GM12878 (cell line): ENCODE measurements around the gene CHODL. TPM values are rescaled to one million over a fixed set of nuclear protein-coding genes. Genes with fewer than 3 reads are reported as not detected.

Source experiments
- ATAC-seq: fragments of 200-7000 bp; cut with Tn5 transposase; 3 replicates; pipeline ENCODE4 v1.9.1; 2020; ENCODE audit warnings: mild to moderate bottlenecking, moderate library complexity
- BruUV-seq: library from RNA; stranded (reverse); fragments of 400-500 nt; replicated peaks from 2 replicates; lab custom pipeline; 2021; lab: Mats Ljungman, UMichigan
- CTCF ChIA-PET: fragments of 300-600 bp; sonication (Branson Sonifier 250); formaldehyde crosslinking; extraction: SDS; loops from one replicate; lab custom pipeline; 2021; ENCODE audit warnings: inconsistent platforms; lab: Yijun Ruan, JAX
- POLR2A ChIA-PET: fragments of 350-600 bp; formaldehyde crosslinking; extraction: SDS; loops from one replicate; lab custom pipeline; 2021; ENCODE audit warnings: inconsistent platforms; lab: Charles Lee
- RAD21 ChIA-PET: fragments of 300-600 bp; sonication (Branson Sonifier 250); formaldehyde crosslinking; loops from one replicate; lab custom pipeline; 2023; ENCODE audit warnings: antibody characterized with exemption; ENCODE audit not compliant: unreplicated experiment; lab: Charles Lee
- SMC1A ChIA-PET: fragments of 300-600 bp; sonication (Branson Sonifier 250); formaldehyde crosslinking; loops from one replicate; lab custom pipeline; 2023; ENCODE audit not compliant: unreplicated experiment, uncharacterized antibody; lab: Charles Lee
- DNase-seq: peaks from one replicate; pipeline ENCODE4 v3.0.0-alpha.2; 2011; ENCODE audit warnings: low read depth, low spot score
- FAIRE-seq: peaks from 3 replicates; lab custom pipeline; 2011; peaks lifted over from hg19 to GRCh38; lab: Jason Lieb, UNC
- H2AFZ ChIP-seq: 2 replicates; pipeline ENCODE4 v1.6.0; 2011; ENCODE audit warnings: low read depth, low read length, control low read depth; ENCODE audit not compliant: control insufficient read depth
- H3K27ac ChIP-seq: 2 replicates; pipeline ENCODE4 v1.5.1; 2011; ENCODE audit warnings: control low read depth; ENCODE audit not compliant: control insufficient read depth, insufficient read depth
- H3K27me3 ChIP-seq, 2 experiments: replicated peaks in 1 of 2; 2 replicates each; pipeline versions ENCODE4 v1.6.0 to v1.6.1; 2011; ENCODE audit warnings: low read length in 1 of 2; ENCODE audit not compliant: control insufficient read depth in 2 of 2, insufficient read depth in 2 of 2
- H3K36me3 ChIP-seq, 2 experiments: 2 replicates each; pipeline ENCODE4 v1.5.1; 2011; ENCODE audit warnings: low read length in 1 of 2; ENCODE audit not compliant: control insufficient read depth in 2 of 2, insufficient read depth in 2 of 2
- H3K4me1 ChIP-seq: 2 replicates; pipeline ENCODE4 v1.6.1; 2011; ENCODE audit warnings: mild to moderate bottlenecking, low read length, moderate library complexity, mixed read lengths; ENCODE audit not compliant: control insufficient read depth, insufficient read depth
- H3K4me2 ChIP-seq: 2 replicates; pipeline ENCODE4 v1.6.0; 2011; ENCODE audit warnings: control low read depth; ENCODE audit not compliant: control insufficient read depth, insufficient read depth
- H3K4me3 ChIP-seq: fragments of 200-600 bp; sonication (generic); 2 replicates; pipeline ENCODE4 v1.5.1; 2016
- H3K79me2 ChIP-seq: 2 replicates; pipeline ENCODE4 v1.6.0; 2011; ENCODE audit warnings: low read length; ENCODE audit not compliant: control insufficient read depth, insufficient read depth
- H3K9ac ChIP-seq: 2 replicates; pipeline ENCODE4 v1.8.0; 2011; ENCODE audit warnings: low read length, control low read depth, mixed read lengths; ENCODE audit not compliant: control insufficient read depth, insufficient read depth
- H3K9me3 ChIP-seq: replicated peaks from 3 replicates; pipeline ENCODE4 v1.5.1; 2011; ENCODE audit warnings: mild to moderate bottlenecking, low read length; ENCODE audit not compliant: control insufficient read depth, insufficient read depth
- H4K20me1 ChIP-seq: 2 replicates; pipeline ENCODE4 v1.6.0; 2011; ENCODE audit not compliant: control insufficient read depth, insufficient read depth
- ATF3 ChIP-seq: IDR thresholded peaks from 2 replicates; pipeline ENCODE4 v1.6.1; 2011; ENCODE audit warnings: low read depth, mild to moderate bottlenecking, low read length, moderate library complexity, borderline replicate concordance; ENCODE audit errors: extremely low read depth
- BMI1 ChIP-seq: fragments of 450-650 bp; IDR thresholded peaks from 2 replicates; pipeline ENCODE4 v1.6.1; 2016; ENCODE audit warnings: mild to moderate bottlenecking, moderate library complexity, borderline replicate concordance
- ETV6 ChIP-seq, 2 experiments: fragments of 450-650 bp in 1 of 2; IDR thresholded peaks in 1 of 2; conservative IDR thresholded peaks in 1 of 2; 2 replicates each; pipeline ENCODE4 v1.6.1; 2014; ENCODE audit warnings: antibody characterized with exemption in 1 of 2, borderline replicate concordance in 1 of 2, low read depth in 1 of 2, mild to moderate bottlenecking in 1 of 2, moderate library complexity in 1 of 2
- KDM1A ChIP-seq: fragments of 200-600 bp; sonication (generic); IDR thresholded peaks from 2 replicates; pipeline ENCODE4 v1.6.1; 2016; ENCODE audit warnings: borderline replicate concordance
- POLR2A ChIP-seq: IDR thresholded peaks from 2 replicates; pipeline ENCODE4 v1.6.1; 2011; ENCODE audit warnings: low read depth, mild to moderate bottlenecking, low read length
- SP1 ChIP-seq: IDR thresholded peaks from one replicate; pipeline ENCODE4 v1.6.1; 2011; ENCODE audit warnings: low read depth, low read length
- SREBF1 ChIP-seq: IDR thresholded peaks from 2 replicates; pipeline ENCODE4 v1.6.1; 2012; ENCODE audit warnings: mild to moderate bottlenecking, low read length
- TCF3 ChIP-seq: IDR thresholded peaks from 2 replicates; pipeline ENCODE4 v1.6.1; 2012; ENCODE audit warnings: low read depth, mild to moderate bottlenecking, low read length, borderline replicate concordance; ENCODE audit not compliant: insufficient read depth
- ZBTB33 ChIP-seq: fragments of 450-650 bp; IDR thresholded peaks from 2 replicates; pipeline ENCODE4 v1.6.1; 2017; ENCODE audit warnings: mild to moderate bottlenecking
- ZNF274 ChIP-seq: IDR thresholded peaks from one replicate; pipeline ENCODE4 v1.8.0; 2011; ENCODE audit not compliant: insufficient read length, insufficient read depth
- ZNF592 ChIP-seq: fragments of 450-650 bp; IDR thresholded peaks from 2 replicates; pipeline ENCODE4 v1.6.1; 2017; ENCODE audit warnings: mild to moderate bottlenecking, moderate library complexity
- WGBS: methylation state at CpG from one replicate; pipeline ENCODE4 v1.1.6; 2016; ENCODE audit warnings: low lambda C conversion rate; ENCODE audit not compliant: insufficient replicate concordance, insufficient coverage; ENCODE audit errors: missing lambda C conversion rate; 5-methylcytosine and 5-hydroxymethylcytosine counted together
- in situ Hi-C: fragments of 300-500 bp; cut with MboI; formaldehyde crosslinking; loops from 9 replicates; pipeline ENCODE4 v1.14.3; 2018; ENCODE audit warnings: mixed read lengths
- intact Hi-C: fragments of 100-400 bp; cut with micrococcal nuclease; formaldehyde crosslinking; loops from one replicate; pipeline ENCODE4 v1.14.2; 2022; ENCODE audit not compliant: unreplicated experiment
- polyA plus RNA-seq, 11 experiments: library from polyadenylated mRNA; depleted of rRNA in 4 of 11; unstranded in 6 of 11; stranded (reverse) in 5 of 11; fragments of >200 nt; fragmentation: Nextera tagmentation in 4 of 11; fragmentation: Illumina TruSeq in 1 of 11; extraction: Ambion mirVana in 4 of 11; extraction: Trizol in 1 of 11; gene quantifications; 1 replicate in 1 of 11; 2 replicates in 10 of 11; pipeline versions ENCODE4 v1.2.1 to v1.2.3, GENCODE V29; 2011 to 2016; ENCODE audit warnings: inconsistent platforms in 2 of 11, missing spikeins in 2 of 11, low read depth in 1 of 11
- total RNA-seq, 4 experiments: library from RNA; depleted of rRNA in 3 of 4; stranded (reverse); fragments of >200 nt in 3 of 4; fragmentation: Illumina TruSeq in 1 of 4; extraction: Trizol in 1 of 4; gene quantifications; 2 replicates each; pipeline versions ENCODE4 v1.2.1 to v1.2.3, GENCODE V29; 2013 to 2021

CHODL gene
- total and polyA plus RNA-seq, 10 of the 15 experiments (the other 5 are each of a cell fraction or from before 2014, with no cell fraction given): 0.11 to 0.69 (median 0.20) TPM; not detected in 1

- TF ChIP-seq ZNF592: no peak
- TF ChIP-seq, all 136 proteins: peak for 0
Observed at GRCh38 chr21:18267496-18267895, 22.9 kb downstream of the CHODL start (continued).

GRCh38 chr21:18268906-18269305 lies 24.3 kb downstream of the CHODL start:
- Histone ChIP-seq H3K27ac (no peak overlapping the region), H4K20me1 (no peaks in the 10 kb centered on the region), H3K79me2 (no peaks in the 10 kb centered on the region), H3K9me3 (no peaks in the 10 kb centered on the region), H3K4me1 (no peaks in the 10 kb centered on the region), H3K36me3 (no peaks in the 10 kb centered on the region), H3K9ac (no peak overlapping the region), H2AFZ (no peak overlapping the region), H3K27me3 (no peaks in the 10 kb centered on the region), H3K4me3 (no peak overlapping the region), H3K4me2 (no peak overlapping the region)
- DNase-seq (no peak), ATAC-seq (no peak), FAIRE-seq (no peak)
- ChIA-PET SMC1A (no interaction called here), POLR2A (no interaction called here), CTCF (no interaction called here), RAD21 (no interaction called here)
- TF ChIP-seq ETV6 (conservative IDR thresholded peaks at IDR 0.05 in 1 of 2, IDR thresholded peaks at IDR 0.05 in 1 of 2; ENCODE audit: borderline replicate concordance in 1 of 2, low read depth in 1 of 2) (no peak), ATF3 (no peak), SP1 (no peak), KDM1A (no peak), SREBF1 (no peak), TCF3 (no peak), BMI1 (no peak), ZBTB33 (no peak), POLR2A (no peak), ZNF274 (no peak)
- in situ Hi-C loops (no loop called here), intact Hi-C loops (no loop called here)
- BruUV-seq: no TSS peak
- 20% methylated on average over 1 of the region's 1 CpG for WGBS
